ENCODE results near the gene TOMM70. TPM values are rescaled to one million over a fixed set of nuclear protein-coding genes. Genes with fewer than 3 reads are reported as not detected.
"Not testable (repeated sequence)": the region's sequence is repeated elsewhere in the genome, so short reads cannot be mapped to it uniquely, and the experiment has no call there.

The TOMM70 gene
- polyA plus RNA-seq (2012; ENCODE audit: missing spikeins): 33.3 TPM

- peak; percentile 58 for DNase-seq (ENCODE audit: insufficient read length)
- TF ChIP-seq POLR2A (IDR thresholded peaks at IDR 0.05; ENCODE audit: low read depth, low read length) (peak; percentile 87), POLR2AphosphoS5 (IDR thresholded peaks at IDR 0.05; ENCODE audit: low read depth, low read length) (peak; percentile 90), TAF1 (IDR thresholded peaks at IDR 0.05; ENCODE audit: borderline replicate concordance, low read depth, low read length) (peak; percentile 18; the same call in 1 of the 2 replicates)
- FAIRE-seq: peak; percentile 96
These were observed at the start of gene TOMM70, which contains the start of gene LNP1 for GRCh38 chr3:100400780-100401673. Gene TOMM70 (minus strand): TSS chr3:100401089. CDS start chr3:100400949, 140 bp downstream. Gene LNP1 (plus strand): TSS chr3:100401539. CDS start chr3:100429730, 28,191 bp downstream.

DNA sequence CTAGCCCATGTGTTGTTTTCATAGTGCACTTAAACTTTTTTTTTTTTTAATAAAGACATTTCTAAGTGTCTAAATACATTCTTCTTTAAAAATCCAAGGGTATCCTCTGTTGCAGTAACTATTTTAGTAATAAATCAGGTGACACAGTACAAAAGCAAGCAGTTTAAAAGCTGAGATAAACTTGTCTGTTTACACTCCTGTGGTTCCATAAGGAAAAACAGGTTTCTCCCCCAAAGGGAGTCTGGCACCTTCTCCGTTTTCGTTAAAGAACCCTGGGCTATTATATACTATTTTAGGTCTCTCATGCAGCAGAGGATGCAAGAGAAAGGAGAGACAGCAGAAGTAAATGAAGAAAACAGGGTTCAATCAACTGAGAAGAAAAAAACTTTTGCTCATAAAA is 48.3 kb upstream of the TOMM70 start:
- FAIRE-seq (no peak), DNase-seq (ENCODE audit: insufficient read length) (no peak)
- no peak for TF ChIP-seq POLR2A (IDR thresholded peaks at IDR 0.05; ENCODE audit: low read depth, low read length)
- TF ChIP-seq POLR2AphosphoS5 (IDR thresholded peaks at IDR 0.05; ENCODE audit: low read depth, low read length): no peak
- TF ChIP-seq TAF1 (IDR thresholded peaks at IDR 0.05; ENCODE audit: borderline replicate concordance, low read depth, low read length): no peak

- no peak for FAIRE-seq
- no peak for DNase-seq (ENCODE audit: insufficient read length)
- no peak for TF ChIP-seq POLR2AphosphoS5 (IDR thresholded peaks at IDR 0.05; ENCODE audit: low read depth, low read length)
- TF ChIP-seq TAF1 (IDR thresholded peaks at IDR 0.05; ENCODE audit: borderline replicate concordance, low read depth, low read length): no peak
- TF ChIP-seq POLR2A (IDR thresholded peaks at IDR 0.05; ENCODE audit: low read depth, low read length): no peak
These were observed 47.2 kb upstream of the TOMM70 start for GRCh38 chr3:100448079-100448478.

DNA sequence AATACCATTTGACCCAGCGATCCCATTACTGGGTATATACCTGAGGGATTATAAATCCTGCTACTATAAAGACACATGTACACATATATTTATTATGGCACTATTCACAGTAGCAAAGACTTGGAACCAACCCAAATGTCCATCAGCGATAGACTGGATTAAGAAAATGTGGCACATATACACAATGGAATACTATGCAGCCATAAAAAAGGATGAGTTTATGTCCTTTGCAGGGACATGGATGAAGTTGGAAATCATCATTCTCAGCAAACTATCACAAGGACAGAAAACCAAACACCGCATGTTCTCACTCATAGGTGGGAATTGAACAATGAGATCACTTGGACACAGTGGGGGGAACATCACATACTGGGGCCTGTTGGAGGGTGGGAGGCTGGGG is 46.2 kb upstream of the TOMM70 start:
- FAIRE-seq: not testable (repeated sequence)

GRCh38 chr3:100443690-100444089 is 42.8 kb upstream of the TOMM70 start:
- FAIRE-seq (no peak), DNase-seq (ENCODE audit: insufficient read length) (no peak)
- TF ChIP-seq POLR2AphosphoS5 (IDR thresholded peaks at IDR 0.05; ENCODE audit: low read depth, low read length): no peak
- TF ChIP-seq POLR2A (IDR thresholded peaks at IDR 0.05; ENCODE audit: low read depth, low read length): no peak
- no peak for TF ChIP-seq TAF1 (IDR thresholded peaks at IDR 0.05; ENCODE audit: borderline replicate concordance, low read depth, low read length)

More for the DNA sequence above, 46.2 kb upstream of the TOMM70 start:
- not testable (repeated sequence) for DNase-seq (ENCODE audit: insufficient read length)

- TF ChIP-seq TAF1 (IDR thresholded peaks at IDR 0.05; ENCODE audit: borderline replicate concordance, low read depth, low read length) (no peak), POLR2A (IDR thresholded peaks at IDR 0.05; ENCODE audit: low read depth, low read length) (no peak), POLR2AphosphoS5 (IDR thresholded peaks at IDR 0.05; ENCODE audit: low read depth, low read length) (no peak)
- DNase-seq (ENCODE audit: insufficient read length) (no peak), FAIRE-seq (no peak)
These were observed 40.0 kb upstream of the TOMM70 start for GRCh38 chr3:100440895-100441294.

DNA sequence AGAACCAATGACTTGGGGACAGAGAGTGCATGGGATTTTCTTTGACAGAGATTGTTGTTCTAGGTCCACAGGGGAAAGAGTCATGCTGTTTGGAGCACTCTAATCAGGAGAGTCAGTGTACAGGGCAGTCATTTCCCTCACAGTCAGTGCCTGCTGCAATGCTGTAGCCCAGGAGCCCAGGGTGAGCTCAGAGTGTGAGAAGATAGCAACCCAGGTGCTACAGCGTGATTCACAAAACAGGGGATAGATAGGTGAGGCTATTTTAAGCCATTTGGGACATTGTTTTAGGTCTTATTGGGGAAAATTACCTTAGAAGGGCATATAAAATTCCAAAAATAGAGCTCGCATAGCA is 37.7 kb upstream of the TOMM70 start:
- TF ChIP-seq POLR2AphosphoS5 (IDR thresholded peaks at IDR 0.05; ENCODE audit: low read depth, low read length) (no peak), POLR2A (IDR thresholded peaks at IDR 0.05; ENCODE audit: low read depth, low read length) (no peak), TAF1 (IDR thresholded peaks at IDR 0.05; ENCODE audit: borderline replicate concordance, low read depth, low read length) (no peak)
- DNase-seq (ENCODE audit: insufficient read length): no peak
- no peak for FAIRE-seq

GRCh38 chr3:100437721-100438622 is 37.1 kb upstream of the TOMM70 start:
- DNase-seq (ENCODE audit: insufficient read length) (no peak), FAIRE-seq (no peak)
- no peak for TF ChIP-seq TAF1 (IDR thresholded peaks at IDR 0.05; ENCODE audit: borderline replicate concordance, low read depth, low read length)
- no peak for TF ChIP-seq POLR2AphosphoS5 (IDR thresholded peaks at IDR 0.05; ENCODE audit: low read depth, low read length)
- TF ChIP-seq POLR2A (IDR thresholded peaks at IDR 0.05; ENCODE audit: low read depth, low read length): no peak

GRCh38 chr3:100436951-100437350 is 36.1 kb upstream of the TOMM70 start:
- no peak for DNase-seq (ENCODE audit: insufficient read length)
- TF ChIP-seq POLR2A (IDR thresholded peaks at IDR 0.05; ENCODE audit: low read depth, low read length) (no peak), POLR2AphosphoS5 (IDR thresholded peaks at IDR 0.05; ENCODE audit: low read depth, low read length) (no peak), TAF1 (IDR thresholded peaks at IDR 0.05; ENCODE audit: borderline replicate concordance, low read depth, low read length) (no peak)
- FAIRE-seq: no peak

DNA sequence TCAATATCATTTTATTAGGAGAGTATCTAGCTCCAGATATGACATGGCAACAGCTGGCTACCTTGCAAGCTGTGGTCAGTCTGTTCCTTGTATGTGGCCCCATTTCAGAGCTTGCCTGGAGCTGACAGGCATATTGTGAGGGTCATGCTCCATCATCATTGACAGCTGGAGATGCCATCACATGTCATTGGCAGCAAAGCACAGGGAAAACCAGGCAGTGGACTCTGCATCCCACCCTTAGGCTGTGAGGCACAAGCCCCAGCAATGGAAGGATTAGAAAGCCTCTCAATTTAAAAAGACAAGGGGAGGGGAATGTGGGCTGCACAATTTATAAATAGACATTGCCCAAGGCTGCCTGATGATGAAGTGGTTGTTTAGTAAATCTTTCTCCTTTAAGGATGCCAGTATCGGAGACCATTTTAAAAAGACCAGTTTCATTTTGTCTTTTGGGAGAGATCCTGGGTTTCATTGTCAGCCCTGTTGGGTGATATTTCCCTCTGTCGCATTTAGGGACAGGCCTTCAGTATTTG is 28.4 kb upstream of the TOMM70 start:
- no peak for TF ChIP-seq POLR2A (IDR thresholded peaks at IDR 0.05; ENCODE audit: low read depth, low read length)
- FAIRE-seq (no peak), DNase-seq (ENCODE audit: insufficient read length) (no peak)

DNA sequence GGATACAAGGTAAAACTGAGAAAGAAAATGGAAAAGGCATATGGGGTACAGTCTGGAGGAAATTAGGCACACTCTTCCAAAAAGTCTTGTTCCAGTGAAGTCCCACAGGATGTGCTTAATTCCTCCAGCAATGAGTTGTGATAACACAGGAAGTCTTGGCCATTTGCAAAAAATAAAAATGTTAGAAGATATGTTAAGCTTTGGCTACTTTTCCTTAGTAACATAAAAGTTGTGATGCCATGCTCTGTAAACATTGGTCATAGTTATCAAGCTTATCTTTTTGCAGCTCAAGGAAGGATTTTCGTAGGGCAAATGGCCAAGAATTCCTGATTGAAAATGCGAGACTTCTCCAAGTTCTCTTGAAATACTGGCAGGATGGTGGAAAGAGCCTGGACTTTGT is 26.8 kb upstream of the TOMM70 start:
- no peak for FAIRE-seq
- TF ChIP-seq POLR2AphosphoS5 (IDR thresholded peaks at IDR 0.05; ENCODE audit: low read depth, low read length): no peak
- no peak for TF ChIP-seq TAF1 (IDR thresholded peaks at IDR 0.05; ENCODE audit: borderline replicate concordance, low read depth, low read length)
- TF ChIP-seq POLR2A (IDR thresholded peaks at IDR 0.05; ENCODE audit: low read depth, low read length): no peak
- no peak for DNase-seq (ENCODE audit: insufficient read length)

All from GM12892 (cell line).